Activated CD8-positive, alpha-beta memory T cell treated with anti-CD3 and anti-CD28 coated beads, Interleukin-2, amount 50 U/mL, for 1 hour (primary cell): ENCODE data around the gene GDPD5.
"Not testable (repeated sequence)": the region's sequence is repeated elsewhere in the genome, so short reads cannot be mapped to it uniquely, and the experiment has no call there.

Experiments used
- DNase-seq: peaks from one replicate; pipeline ENCODE4 v3.0.0-alpha.2; 2020; ENCODE audit errors: extremely low read depth

GDPD5 gene

DNA sequence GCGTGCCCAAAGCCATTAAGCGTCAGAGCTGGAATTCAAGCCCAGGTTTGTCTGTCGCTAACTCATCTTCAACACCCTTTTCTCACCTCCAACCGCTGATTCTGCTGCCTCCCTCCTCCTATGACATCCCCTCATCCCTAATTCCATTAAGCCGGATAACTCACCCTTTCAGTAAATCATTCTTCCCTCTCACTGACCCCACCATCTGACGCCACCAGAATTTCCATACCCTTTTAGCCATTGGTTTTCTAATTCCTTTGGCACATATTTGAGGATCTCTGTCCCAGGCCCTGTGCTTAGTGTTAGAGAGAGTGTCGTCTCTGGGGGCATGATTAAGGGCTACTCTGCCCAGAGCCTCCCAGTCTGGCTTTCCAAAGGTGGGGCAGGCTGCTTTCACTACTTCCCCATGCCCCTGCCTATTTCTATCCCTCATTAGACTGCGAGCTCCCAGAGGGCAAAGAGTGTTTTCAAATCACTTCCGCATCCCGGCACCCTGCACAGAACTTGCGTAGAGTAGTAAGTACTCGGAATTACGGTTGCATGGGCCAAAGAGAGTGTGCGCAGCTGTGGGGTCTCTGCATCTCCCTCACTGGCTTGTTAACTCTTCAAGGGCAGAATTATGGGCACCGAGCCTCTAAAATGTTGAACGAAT lies 96.6 kb downstream of the GDPD5 start:
- no peak for DNase-seq

GRCh38 chr11:75428281-75428724 lies 97.4 kb downstream of the GDPD5 start:
- no peak for DNase-seq

DNA sequence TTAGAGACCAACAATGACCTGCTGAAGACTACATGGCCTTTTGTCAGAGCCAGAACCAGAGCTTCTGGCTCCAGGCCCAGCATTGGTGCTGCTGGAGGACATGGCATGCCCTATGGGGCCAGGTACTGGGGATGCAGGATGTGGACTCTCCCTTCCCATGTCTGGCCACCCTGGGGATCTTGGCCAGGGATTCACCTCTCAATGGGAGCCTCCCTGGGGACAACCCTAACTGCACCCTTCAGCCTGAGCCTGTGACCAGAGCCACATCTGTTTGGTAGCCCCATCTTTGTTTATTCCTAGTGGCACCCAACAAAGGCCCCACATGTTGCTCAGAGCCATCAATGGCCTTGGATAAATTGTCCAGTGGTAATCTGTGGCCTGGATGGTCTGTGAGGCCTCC lies 98.6 kb downstream of the GDPD5 start:
- no peak for DNase-seq

- DNase-seq: no peak
These were observed 99.0 kb downstream of the GDPD5 start for GRCh38 chr11:75426720-75427086.

DNA sequence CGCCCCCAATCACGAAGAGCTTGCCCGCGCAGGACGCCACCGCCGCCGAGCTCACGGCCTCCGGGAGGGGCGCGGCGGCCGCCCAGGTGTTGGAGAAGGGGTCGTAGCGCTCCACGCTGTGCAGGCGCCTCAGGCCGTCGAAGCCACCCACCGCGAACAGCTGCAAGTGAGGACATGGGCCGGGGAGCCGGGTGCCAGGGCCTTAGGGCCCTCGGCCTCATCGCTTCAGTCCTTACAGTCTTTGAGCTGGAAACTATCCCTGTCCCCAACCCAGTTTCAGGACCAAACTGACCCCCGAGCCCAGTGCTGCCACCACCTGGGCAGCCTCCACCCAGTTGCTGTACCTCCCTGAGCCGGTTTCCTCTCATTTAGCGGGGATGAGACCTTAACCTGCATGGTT lies 100.3 kb downstream of the GDPD5 start:
- DNase-seq: no peak

GRCh38 chr11:75424396-75424795 lies 101.3 kb downstream of the GDPD5 start:
- no peak for DNase-seq

DNA sequence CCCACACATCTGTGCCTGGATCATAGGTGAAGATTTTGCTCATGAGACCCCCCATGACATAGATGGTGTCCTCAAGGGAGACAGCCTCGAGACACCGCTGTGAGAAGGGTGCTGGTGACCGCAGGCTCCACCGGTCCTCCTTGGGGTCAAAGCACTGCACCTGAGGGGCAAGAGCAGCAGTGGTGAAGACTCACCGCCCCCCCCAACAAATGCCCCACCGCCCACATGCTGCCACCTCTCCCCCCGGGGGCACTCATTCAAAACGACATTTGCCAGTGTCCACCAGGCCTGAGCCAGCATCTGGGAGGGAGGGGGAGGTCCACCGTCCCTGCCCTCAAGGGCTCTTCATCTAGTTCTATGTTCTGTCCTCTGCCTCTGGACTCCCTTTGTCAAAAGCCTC lies 102.0 kb downstream of the GDPD5 start:
- DNase-seq: no peak

GRCh38 chr11:75422248-75423231 lies 103.2 kb downstream of the GDPD5 start:
- no peak for DNase-seq

DNA sequence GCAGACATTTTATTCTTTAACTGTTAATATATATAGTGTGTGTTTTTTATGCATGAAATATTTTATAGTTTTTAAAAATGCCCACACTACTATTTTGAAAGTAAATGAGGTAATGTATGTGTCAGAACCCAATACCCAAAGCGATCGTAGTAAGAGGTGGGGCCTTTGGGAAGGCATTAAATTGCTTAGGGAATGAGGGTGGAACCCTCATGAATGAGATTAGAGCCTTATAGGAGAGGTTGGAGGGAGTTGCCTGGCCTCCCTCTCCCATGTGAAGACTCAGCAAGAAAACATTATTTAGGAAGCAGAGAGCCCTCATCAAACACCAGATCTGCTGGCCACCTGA lies 103.9 kb downstream of the GDPD5 start:
- DNase-seq: no peak

DNA sequence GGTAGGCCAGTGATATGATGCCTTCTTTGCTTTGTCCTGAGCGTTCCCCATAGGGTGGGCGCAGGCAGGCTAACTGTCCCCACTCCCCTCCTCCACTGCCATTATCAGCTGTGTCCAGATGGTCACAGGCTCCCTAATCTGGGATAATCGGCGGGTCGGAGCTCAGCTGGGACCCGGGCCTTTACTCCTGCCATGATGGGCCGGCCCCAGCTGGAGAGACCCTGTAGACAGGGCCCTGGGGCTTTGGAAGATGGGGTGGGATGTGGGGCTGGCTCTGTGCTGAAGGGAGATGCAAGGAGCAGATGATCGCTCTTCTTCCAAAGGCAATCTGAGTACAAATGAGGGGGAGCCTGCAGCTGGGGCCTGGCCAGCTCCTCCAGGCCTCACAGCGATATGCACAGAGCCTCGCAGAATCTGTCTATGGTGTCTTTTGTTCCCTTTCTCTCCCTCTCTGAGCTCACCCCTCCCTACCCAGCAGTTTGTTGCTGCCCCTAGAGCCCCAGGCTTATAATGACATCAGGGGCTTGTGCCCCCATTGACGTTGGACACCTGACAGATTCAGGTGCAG lies 104.6 kb downstream of the GDPD5 start:
- no peak for DNase-seq

- DNase-seq: no peak
These were observed 105.3 kb downstream of the GDPD5 start for GRCh38 chr11:75420224-75421034.

GRCh38 chr11:75413864-75414263 lies 111.9 kb downstream of the GDPD5 start:
- no peak for DNase-seq

- not testable (repeated sequence) for DNase-seq
These were observed 112.6 kb downstream of the GDPD5 start for GRCh38 chr11:75413146-75413545.

DNA sequence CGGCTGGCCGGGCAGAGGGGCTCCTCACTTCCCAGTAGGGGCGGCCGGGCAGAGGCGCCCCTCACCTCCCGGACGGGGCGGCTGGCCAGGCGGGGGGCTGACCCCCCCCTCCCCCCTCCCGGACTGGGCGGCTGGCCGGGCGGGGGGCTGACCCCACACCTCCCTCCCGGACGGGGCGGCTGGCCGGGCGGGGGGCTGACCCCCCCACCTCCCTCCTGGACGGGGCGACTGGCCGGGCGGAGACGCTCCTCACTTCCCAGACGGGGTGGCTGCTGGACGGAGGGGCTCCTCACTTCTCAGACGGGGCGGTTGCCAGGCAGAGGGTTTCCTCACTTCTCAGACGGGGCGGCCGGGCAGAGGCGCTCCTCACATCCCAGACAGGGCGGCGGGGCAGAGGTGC lies 115.8 kb downstream of the GDPD5 start:
- DNase-seq: not testable (repeated sequence)

DNA sequence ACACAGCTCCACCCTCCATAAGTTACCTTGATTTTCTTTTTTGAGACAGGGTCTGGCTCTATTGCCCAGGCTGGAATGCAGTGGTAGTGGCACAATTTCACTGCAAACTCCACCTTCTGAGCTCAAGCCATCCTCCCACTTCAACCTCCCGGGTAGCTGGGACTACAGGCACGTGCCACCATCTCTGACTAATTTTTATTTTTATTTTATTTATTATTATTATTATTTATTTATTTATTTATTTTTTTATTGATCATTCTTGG lies 116.9 kb downstream of the GDPD5 start:
- no peak for DNase-seq

- DNase-seq: no peak
These were observed 119.4 kb downstream of the GDPD5 start for GRCh38 chr11:75406338-75406777.

GRCh38 chr11:75403983-75404658 lies 121.6 kb downstream of the GDPD5 start:
- no peak for DNase-seq

GRCh38 chr11:75403037-75403436 lies 122.7 kb downstream of the GDPD5 start:
- DNase-seq: no peak

GRCh38 chr11:75402002-75402773 lies 123.6 kb downstream of the GDPD5 start:
- DNase-seq: no peak

GRCh38 chr11:75400146-75400865 lies 125.4 kb downstream of the GDPD5 start:
- no peak for DNase-seq
